OCI-LY7 (cell line): Measurements from ENCODE around the gene VNN1.

Experiments used
- EZH2phosphoT487 ChIP-seq: fragments of 200-600 bp; sonication (generic); IDR thresholded peaks from 2 replicates; pipeline ENCODE4 v1.6.1; 2018; ENCODE audit warnings: low read depth, borderline replicate concordance, mild to moderate bottlenecking, mixed run types, antibody characterized with exemption, low read length, moderate library complexity, mixed read lengths
- TF ChIP-seq, protein P1 (sequence below): fragments of 200-600 bp; sonication (generic); conservative IDR thresholded peaks from 2 replicates; pipeline ENCODE4 v1.5.1; 2014; ENCODE audit warnings: mild to moderate bottlenecking, antibody characterized with exemption, low read length, moderate library complexity, mixed read lengths

- TF ChIP-seq, protein P1, sequence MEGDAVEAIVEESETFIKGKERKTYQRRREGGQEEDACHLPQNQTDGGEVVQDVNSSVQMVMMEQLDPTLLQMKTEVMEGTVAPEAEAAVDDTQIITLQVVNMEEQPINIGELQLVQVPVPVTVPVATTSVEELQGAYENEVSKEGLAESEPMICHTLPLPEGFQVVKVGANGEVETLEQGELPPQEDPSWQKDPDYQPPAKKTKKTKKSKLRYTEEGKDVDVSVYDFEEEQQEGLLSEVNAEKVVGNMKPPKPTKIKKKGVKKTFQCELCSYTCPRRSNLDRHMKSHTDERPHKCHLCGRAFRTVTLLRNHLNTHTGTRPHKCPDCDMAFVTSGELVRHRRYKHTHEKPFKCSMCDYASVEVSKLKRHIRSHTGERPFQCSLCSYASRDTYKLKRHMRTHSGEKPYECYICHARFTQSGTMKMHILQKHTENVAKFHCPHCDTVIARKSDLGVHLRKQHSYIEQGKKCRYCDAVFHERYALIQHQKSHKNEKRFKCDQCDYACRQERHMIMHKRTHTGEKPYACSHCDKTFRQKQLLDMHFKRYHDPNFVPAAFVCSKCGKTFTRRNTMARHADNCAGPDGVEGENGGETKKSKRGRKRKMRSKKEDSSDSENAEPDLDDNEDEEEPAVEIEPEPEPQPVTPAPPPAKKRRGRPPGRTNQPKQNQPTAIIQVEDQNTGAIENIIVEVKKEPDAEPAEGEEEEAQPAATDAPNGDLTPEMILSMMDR, result no peak
- TF ChIP-seq EZH2phosphoT487, result no peak
These were observed 49.4 kb downstream of the VNN1 start for GRCh38 chr6:132664309-132665034.
